Measurements from ENCODE around the gene NBAS. TPM values are rescaled to one million over a fixed set of nuclear protein-coding genes. Genes with fewer than 3 reads are reported as not detected.
"Not testable (repeated sequence)": the region's sequence is repeated elsewhere in the genome, so short reads cannot be mapped to it uniquely, and the experiment has no call there.

Gene NBAS
- total and polyA plus RNA-seq, 8 donors, result 26.6 to 36.7 (median 31.1) TPM

- no peak for TF ChIP-seq CTCF (IDR thresholded peaks at IDR 0.05)
- no peak for DNase-seq
- FAIRE-seq, result no peak
- WGBS, 2 donors, result 82 to 87% methylated on average over 2 of the region's 2 CpGs
- H3K4me3 ChIP-seq, result no peak overlapping the region
- no peak overlapping the region for H3K27ac ChIP-seq
- peaks cover 0 to 21% (median 0%) of the 10 kb centered on the region in 3 donors for H3K36me3 ChIP-seq
- H3K4me1 ChIP-seq, result no peaks in the 10 kb centered on the region
- ATAC-seq, result no peak
- intact Hi-C loops (cut with DNase I), result no loop called here
- no peaks in the 10 kb centered on the region for H3K9me3 ChIP-seq
- H3K27me3 ChIP-seq, result no peaks in the 10 kb centered on the region
Measured at GRCh38 chr2:15331787-15332186, 229.3 kb downstream of the NBAS start.

GRCh38 chr2:15325296-15325695, 235.8 kb downstream of the NBAS start:
- WGBS, 2 donors, result 96 to 100% methylated on average over 1 of the region's 1 CpG
- intact Hi-C loops (cut with DNase I), result no loop called here
- no peaks in the 10 kb centered on the region for H3K4me1 ChIP-seq
- TF ChIP-seq CTCF (IDR thresholded peaks at IDR 0.05), result no peak
- ATAC-seq, result no peak
- peaks cover 0 to 21% (median 0%) of the 10 kb centered on the region in 3 donors for H3K36me3 ChIP-seq
- H3K4me3 ChIP-seq, result no peak overlapping the region
- no peak overlapping the region for H3K27ac ChIP-seq
- no peak for DNase-seq
- no peaks in the 10 kb centered on the region for H3K27me3 ChIP-seq
- FAIRE-seq, result no peak
- no peaks in the 10 kb centered on the region for H3K9me3 ChIP-seq

- Histone ChIP-seq H3K4me1 (no peaks in the 10 kb centered on the region), H3K4me3 (no peak overlapping the region), H3K27me3 (no peaks in the 10 kb centered on the region), H3K9me3 (no peaks in the 10 kb centered on the region), H3K27ac (no peak overlapping the region), H3K36me3 (peaks cover 0 to 7% (median 0%) of the 10 kb centered on the region in 3 donors)
- WGBS, 2 donors, result 91 to 98% methylated on average over 1 of the region's 1 CpG
- intact Hi-C loops (cut with DNase I), result no loop called here
- DNase-seq, result no peak
- TF ChIP-seq CTCF (IDR thresholded peaks at IDR 0.05), result no peak
- FAIRE-seq, result no peak
- no peak for ATAC-seq
Measured at GRCh38 chr2:15323227-15323626, 237.9 kb downstream of the NBAS start.

GRCh38 chr2:15321481-15321880, 239.7 kb downstream of the NBAS start:
- FAIRE-seq; DNase-seq; intact Hi-C loops (cut with DNase I); H3K36me3 ChIP-seq; H3K27ac ChIP-seq; H3K9me3 ChIP-seq; H3K4me1 ChIP-seq; H3K27me3 ChIP-seq; ATAC-seq; H3K4me3 ChIP-seq: not testable (repeated sequence)
- 97% methylated on average over 4 of the region's 4 CpGs for WGBS, 2 donors

GRCh38 chr2:15316370-15316814, 244.7 kb downstream of the NBAS start:
- WGBS, 2 donors, result 94 to 97% methylated on average over 12 of the region's 12 CpGs
- H3K4me1 ChIP-seq, result no peaks in the 10 kb centered on the region
- H3K9me3 ChIP-seq, result no peaks in the 10 kb centered on the region
- H3K27me3 ChIP-seq, result no peaks in the 10 kb centered on the region
- intact Hi-C loops (cut with DNase I), result no loop called here
- TF ChIP-seq CTCF (IDR thresholded peaks at IDR 0.05), result no peak
- H3K4me3 ChIP-seq, result no peak overlapping the region
- ATAC-seq, result no peak
- DNase-seq, result no peak
- no peak overlapping the region for H3K27ac ChIP-seq
- H3K36me3 ChIP-seq, result no peaks in the 10 kb centered on the region
- FAIRE-seq, result no peak
